ENCODE measurements around the gene FAM217B. TPM values are rescaled to one million over a fixed set of nuclear protein-coding genes. Genes with fewer than 3 reads are reported as not detected.

Gene FAM217B
- total and polyA plus RNA-seq, 2 donors (not counting 3 experiments of a cell fraction or from before 2014, with no cell fraction given): 2.7 to 8.2 TPM

DNA sequence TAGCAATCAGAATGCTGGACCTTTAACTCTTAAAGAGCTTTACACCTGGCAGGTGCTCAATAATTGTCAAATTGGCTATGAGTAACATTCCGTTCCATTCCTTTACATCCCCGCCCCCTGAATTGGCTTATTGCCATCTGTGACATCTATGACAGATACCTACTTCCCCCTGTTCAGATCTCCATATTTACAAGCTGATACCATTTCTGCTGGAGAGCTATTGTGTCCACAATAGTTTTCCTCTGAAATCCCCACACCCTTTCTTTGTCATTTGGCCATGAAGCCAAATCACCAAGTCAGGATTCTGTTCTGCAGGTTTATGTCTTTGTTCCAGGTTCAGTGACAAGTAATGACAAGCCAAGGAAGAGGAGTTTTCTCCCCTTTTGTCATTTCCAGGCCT lies 21.2 kb downstream of the FAM217B start:
- Histone ChIP-seq H3K79me2 (ENCODE audit: control insufficient read depth, insufficient read depth, low read length) (no peaks in the 10 kb centered on the region), H3K9me1 (replicated peaks; ENCODE audit: control insufficient read depth, extremely low read depth, insufficient read depth, low read length) (no peaks in the 10 kb centered on the region), H3K36me3 (ENCODE audit: control insufficient read depth in 2 of 2, extremely low read depth in 1 of 2, insufficient read depth in 2 of 2, low read length in 2 of 2) (no peaks in the 10 kb centered on the region), H2AFZ (ENCODE audit: low read depth, low read length) (no peak overlapping the region), H3K4me2 (ENCODE audit: insufficient read depth, low read length) (no peak overlapping the region), H3K4me1 (ENCODE audit: control insufficient read depth, extremely low read depth, insufficient read depth, low read length) (no peaks in the 10 kb centered on the region), H3K9me3 (replicated peaks; ENCODE audit: control insufficient read depth, insufficient read depth, low read length) (no peaks in the 10 kb centered on the region), H3K9ac (replicated peaks; ENCODE audit: extremely low read depth, insufficient read depth, low read length) (no peak overlapping the region), H3K27me3 (ENCODE audit: control insufficient read depth in 2 of 2, insufficient read depth in 2 of 2, low read length in 2 of 2) (no peaks in the 10 kb centered on the region), H3K27ac (ENCODE audit: insufficient read depth, low read depth, low read length) (no peak overlapping the region), H3K4me3 (replicated peaks in 1 of 3; ENCODE audit: insufficient read depth in 1 of 3, low read depth in 1 of 3, low read length in 3 of 3) (no peak overlapping the region), H4K20me1 (replicated peaks; ENCODE audit: control insufficient read depth, extremely low read depth, insufficient read depth, low read length) (no peaks in the 10 kb centered on the region)
- TF ChIP-seq, protein P1, sequence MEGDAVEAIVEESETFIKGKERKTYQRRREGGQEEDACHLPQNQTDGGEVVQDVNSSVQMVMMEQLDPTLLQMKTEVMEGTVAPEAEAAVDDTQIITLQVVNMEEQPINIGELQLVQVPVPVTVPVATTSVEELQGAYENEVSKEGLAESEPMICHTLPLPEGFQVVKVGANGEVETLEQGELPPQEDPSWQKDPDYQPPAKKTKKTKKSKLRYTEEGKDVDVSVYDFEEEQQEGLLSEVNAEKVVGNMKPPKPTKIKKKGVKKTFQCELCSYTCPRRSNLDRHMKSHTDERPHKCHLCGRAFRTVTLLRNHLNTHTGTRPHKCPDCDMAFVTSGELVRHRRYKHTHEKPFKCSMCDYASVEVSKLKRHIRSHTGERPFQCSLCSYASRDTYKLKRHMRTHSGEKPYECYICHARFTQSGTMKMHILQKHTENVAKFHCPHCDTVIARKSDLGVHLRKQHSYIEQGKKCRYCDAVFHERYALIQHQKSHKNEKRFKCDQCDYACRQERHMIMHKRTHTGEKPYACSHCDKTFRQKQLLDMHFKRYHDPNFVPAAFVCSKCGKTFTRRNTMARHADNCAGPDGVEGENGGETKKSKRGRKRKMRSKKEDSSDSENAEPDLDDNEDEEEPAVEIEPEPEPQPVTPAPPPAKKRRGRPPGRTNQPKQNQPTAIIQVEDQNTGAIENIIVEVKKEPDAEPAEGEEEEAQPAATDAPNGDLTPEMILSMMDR (IDR thresholded peaks at IDR 0.05; ENCODE audit: extremely low read depth in 1 of 2, insufficient read depth in 1 of 2, low read depth in 1 of 2, low read length in 2 of 2): no peak
- TF ChIP-seq POLR2AphosphoS5 (IDR thresholded peaks at IDR 0.05; ENCODE audit: insufficient read depth, low read depth, low read length): no peak
- no peak for TF ChIP-seq JUN (IDR thresholded peaks at IDR 0.05; ENCODE audit: borderline replicate concordance, insufficient read depth, insufficient read length, low read depth)
- no peak for TF ChIP-seq EZH2 (IDR thresholded peaks at IDR 0.05; ENCODE audit: borderline replicate concordance, low read depth, low read length, severe bottlenecking)
- no peak for TF ChIP-seq FOS (IDR thresholded peaks at IDR 0.05; ENCODE audit: borderline replicate concordance, insufficient read depth, low read length)
- TF ChIP-seq POLR2A (IDR thresholded peaks at IDR 0.05; ENCODE audit: low read depth, low read length): no peak
- no TSS peak for BruUV-seq (replicated peaks)
- POLR2A ChIA-PET: no interaction called here
- dilution Hi-C loops (cut with MboI; ENCODE audit: extremely low pct_ligation_motif_present, low sequenced_read_pairs) (no loop called here), intact Hi-C loops (cut with micrococcal nuclease) (no loop called here)
- CTCF ChIA-PET: no interaction called here
- DNase-seq (ENCODE audit: low read depth, low spot score) (no peak), FAIRE-seq (no peak)

DNA sequence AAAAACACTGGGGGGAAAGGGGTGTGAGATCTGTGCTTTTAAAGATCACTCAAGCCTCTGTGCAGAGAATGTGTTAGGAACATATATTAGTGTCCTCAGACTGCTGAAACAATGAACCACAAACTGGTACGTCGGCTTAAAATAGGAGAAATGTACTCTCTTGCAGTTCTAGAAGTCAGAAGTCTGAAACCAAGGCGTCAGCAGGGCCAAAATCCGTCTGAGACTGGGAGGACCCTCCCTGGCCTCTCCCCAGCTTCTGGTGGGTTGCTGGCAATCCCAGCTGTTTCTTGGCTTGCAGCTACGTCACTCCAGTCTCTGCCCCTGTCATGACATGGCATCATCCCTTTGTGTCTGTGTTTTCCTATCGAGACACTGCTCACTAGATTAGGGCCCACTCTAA lies 22.0 kb downstream of the FAM217B start:
- CTCF ChIA-PET: no interaction called here

More for the DNA sequence above, 22.0 kb downstream of the FAM217B start:
- no peaks in the 10 kb centered on the region for H3K9me3 ChIP-seq (replicated peaks; ENCODE audit: control insufficient read depth, insufficient read depth, low read length)
- H4K20me1 ChIP-seq (replicated peaks; ENCODE audit: control insufficient read depth, extremely low read depth, insufficient read depth, low read length): no peaks in the 10 kb centered on the region
- FAIRE-seq (no peak), DNase-seq (ENCODE audit: low read depth, low spot score) (no peak)
- H2AFZ ChIP-seq (ENCODE audit: low read depth, low read length): no peak overlapping the region
- no peak overlapping the region for H3K27ac ChIP-seq (ENCODE audit: insufficient read depth, low read depth, low read length)
- H3K4me2 ChIP-seq (ENCODE audit: insufficient read depth, low read length): no peak overlapping the region
- no peaks in the 10 kb centered on the region for H3K4me1 ChIP-seq (ENCODE audit: control insufficient read depth, extremely low read depth, insufficient read depth, low read length)
- intact Hi-C loops (cut with micrococcal nuclease): no loop called here
- H3K27me3 ChIP-seq (ENCODE audit: control insufficient read depth in 2 of 2, insufficient read depth in 2 of 2, low read length in 2 of 2): no peaks in the 10 kb centered on the region
- H3K4me3 ChIP-seq (replicated peaks in 1 of 3; ENCODE audit: insufficient read depth in 1 of 3, low read depth in 1 of 3, low read length in 3 of 3): no peak overlapping the region
- POLR2A ChIA-PET: no interaction called here
- no peaks in the 10 kb centered on the region for H3K36me3 ChIP-seq (ENCODE audit: control insufficient read depth in 2 of 2, extremely low read depth in 1 of 2, insufficient read depth in 2 of 2, low read length in 2 of 2)
- dilution Hi-C loops (cut with MboI; ENCODE audit: extremely low pct_ligation_motif_present, low sequenced_read_pairs): no loop called here
- BruUV-seq (replicated peaks): no TSS peak
- no peak for TF ChIP-seq GATA2 (IDR thresholded peaks at IDR 0.05; ENCODE audit: insufficient read depth, insufficient read length, low read depth, low read length)
- TF ChIP-seq, protein P1 (IDR thresholded peaks at IDR 0.05; ENCODE audit: extremely low read depth in 1 of 2, insufficient read depth in 1 of 2, low read depth in 1 of 2, low read length in 2 of 2): no peak
- no peak for TF ChIP-seq JUN (IDR thresholded peaks at IDR 0.05; ENCODE audit: borderline replicate concordance, insufficient read depth, insufficient read length, low read depth)
- no peak for TF ChIP-seq POLR2AphosphoS5 (IDR thresholded peaks at IDR 0.05; ENCODE audit: insufficient read depth, low read depth, low read length)
- TF ChIP-seq EZH2 (IDR thresholded peaks at IDR 0.05; ENCODE audit: borderline replicate concordance, low read depth, low read length, severe bottlenecking): no peak
- TF ChIP-seq POLR2A (IDR thresholded peaks at IDR 0.05; ENCODE audit: low read depth, low read length): no peak
- TF ChIP-seq MAX (IDR thresholded peaks at IDR 0.05; ENCODE audit: insufficient read depth, insufficient read length): no peak
- TF ChIP-seq MYC (IDR thresholded peaks at IDR 0.05; ENCODE audit: low read depth, low read length): no peak
- no peak for TF ChIP-seq FOS (IDR thresholded peaks at IDR 0.05; ENCODE audit: borderline replicate concordance, insufficient read depth, low read length)
- no peaks in the 10 kb centered on the region for H3K79me2 ChIP-seq (ENCODE audit: control insufficient read depth, insufficient read depth, low read length)
- no peak overlapping the region for H3K9ac ChIP-seq (replicated peaks; ENCODE audit: extremely low read depth, insufficient read depth, low read length)
- H3K9me1 ChIP-seq (replicated peaks; ENCODE audit: control insufficient read depth, extremely low read depth, insufficient read depth, low read length): no peaks in the 10 kb centered on the region

Measured in endothelial cell of umbilical vein (primary cell).